GM18909 (cell line): Measurements from ENCODE around the gene CFB.
"Not testable (repeated sequence)": the region's sequence is repeated elsewhere in the genome, so short reads cannot be mapped to it uniquely, and the experiment has no call there.

Experiments used
- ATAC-seq: cut with Tn5 transposase; IDR thresholded peaks from one replicate; pipeline ENCODE4 v1.9.1; 2021; ENCODE audit warnings: mild to moderate bottlenecking; ENCODE audit not compliant: unreplicated experiment, poor library complexity

The CFB gene

GRCh38 chr6:31911826-31912585, 33.9 kb upstream of the CFB start:
- ATAC-seq = no peak

GRCh38 chr6:31915351-31915750, 30.5 kb upstream of the CFB start:
- ATAC-seq = no peak

- ATAC-seq = no peak
These were observed 30.1 kb upstream of the CFB start for GRCh38 chr6:31915756-31916155.

GRCh38 chr6:31918069-31918720, 27.7 kb upstream of the CFB start:
- ATAC-seq = no peak

- ATAC-seq = no peak
These were observed 26.1 kb upstream of the CFB start for GRCh38 chr6:31919624-31920303.

- ATAC-seq = no peak
These were observed 25.1 kb upstream of the CFB start for GRCh38 chr6:31920811-31921210.

- no peak for ATAC-seq
These were observed 23.0 kb upstream of the CFB start for GRCh38 chr6:31922942-31923341.

- ATAC-seq = no peak
These were observed 18.5 kb upstream of the CFB start, which contains the start of gene C2 for GRCh38 chr6:31927242-31927862. TSS of gene C2 (plus strand) at chr6:31927717. CDS start at chr6:31927753, 36 bp downstream.

- ATAC-seq = no peak
These were observed 17.8 kb upstream of the CFB start for GRCh38 chr6:31927863-31928671.

GRCh38 chr6:31928672-31928939, 17.3 kb upstream of the CFB start:
- ATAC-seq = no peak

- no peak for ATAC-seq
These were observed 14.9 kb upstream of the CFB start for GRCh38 chr6:31930962-31931361.

GRCh38 chr6:31932137-31932536, 13.8 kb upstream of the CFB start:
- ATAC-seq = not testable (repeated sequence)

- no peak for ATAC-seq
These were observed 12.4 kb upstream of the CFB start for GRCh38 chr6:31933537-31933936.

GRCh38 chr6:31935021-31935420, 10.9 kb upstream of the CFB start:
- no peak for ATAC-seq

- ATAC-seq = no peak
These were observed 10.1 kb upstream of the CFB start for GRCh38 chr6:31935823-31936222.

- ATAC-seq = no peak
These were observed 5.6 kb upstream of the CFB start for GRCh38 chr6:31940256-31940664.

GRCh38 chr6:31943742-31944141, 2.2 kb upstream of the CFB start:
- no peak for ATAC-seq

- ATAC-seq = no peak
These were observed 765 bp upstream of the CFB start for GRCh38 chr6:31945154-31945506.

GRCh38 chr6:31946370-31946885, 533 bp downstream of the CFB start:
- ATAC-seq = no peak

- ATAC-seq = no peak
These were observed 1.3 kb downstream of the CFB start for GRCh38 chr6:31947070-31947675.
